ENCODE results near the gene PATJ. TPM values are rescaled to one million over a fixed set of nuclear protein-coding genes. Genes with fewer than 3 reads are reported as not detected.

Gene PATJ
- polyA plus RNA-seq, 1 donor from 2014 or later = 7.8 TPM

DNA sequence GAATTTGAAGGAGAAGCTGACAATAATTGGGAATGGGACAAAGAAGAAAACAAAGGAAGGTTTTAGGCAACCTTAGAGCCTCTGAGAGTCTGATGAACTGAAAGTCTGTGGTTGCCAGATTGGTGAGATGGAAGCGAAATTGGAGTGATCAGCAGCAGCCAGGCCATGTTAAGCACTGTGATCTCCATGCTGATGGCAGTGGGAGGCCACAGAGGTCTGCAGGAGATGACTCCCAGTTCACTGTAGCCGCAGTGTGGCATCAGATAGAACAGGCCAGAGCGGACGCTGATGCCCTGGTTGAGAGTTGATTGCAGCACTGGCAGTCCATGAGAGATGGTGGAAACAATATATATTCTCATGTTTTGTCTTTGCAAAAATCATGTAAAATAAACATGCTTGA is 314.9 kb downstream of the PATJ start:
- Histone ChIP-seq H3K36me3 (ENCODE audit: insufficient read depth, low read length) (no peaks in the 10 kb centered on the region), H2AFZ (ENCODE audit: low read depth, low read length) (no peak overlapping the region), H3K9me3 (ENCODE audit: low read length) (no peaks in the 10 kb centered on the region), H3K27ac (ENCODE audit: low read length) (no peak overlapping the region), H3K9ac (ENCODE audit: low read length) (no peak overlapping the region), H3K27me3 (ENCODE audit: insufficient read depth, low read depth, low read length) (no peaks in the 10 kb centered on the region), H3K9me2 (ENCODE audit: insufficient read depth, low read length) (no peaks in the 10 kb centered on the region), H3F3A (ENCODE audit: insufficient read depth, low read length, poor library complexity, severe bottlenecking) (no peaks in the 10 kb centered on the region), H4K20me1 (ENCODE audit: insufficient read depth) (no peaks in the 10 kb centered on the region), H3K4me2 (ENCODE audit: low read length) (no peak overlapping the region), H3K4me3 (ENCODE audit: low read length) (no peak overlapping the region), H3K79me2 (replicated peaks; ENCODE audit: insufficient read depth, low read length) (no peaks in the 10 kb centered on the region)
- TF ChIP-seq EP300 (conservative IDR thresholded peaks at IDR 0.05; ENCODE audit: poor library complexity, severe bottlenecking) (no peak), RAD21 (conservative IDR thresholded peaks at IDR 0.05) (no peak), POLR2AphosphoS5 (IDR thresholded peaks at IDR 0.05) (no peak)

DNA sequence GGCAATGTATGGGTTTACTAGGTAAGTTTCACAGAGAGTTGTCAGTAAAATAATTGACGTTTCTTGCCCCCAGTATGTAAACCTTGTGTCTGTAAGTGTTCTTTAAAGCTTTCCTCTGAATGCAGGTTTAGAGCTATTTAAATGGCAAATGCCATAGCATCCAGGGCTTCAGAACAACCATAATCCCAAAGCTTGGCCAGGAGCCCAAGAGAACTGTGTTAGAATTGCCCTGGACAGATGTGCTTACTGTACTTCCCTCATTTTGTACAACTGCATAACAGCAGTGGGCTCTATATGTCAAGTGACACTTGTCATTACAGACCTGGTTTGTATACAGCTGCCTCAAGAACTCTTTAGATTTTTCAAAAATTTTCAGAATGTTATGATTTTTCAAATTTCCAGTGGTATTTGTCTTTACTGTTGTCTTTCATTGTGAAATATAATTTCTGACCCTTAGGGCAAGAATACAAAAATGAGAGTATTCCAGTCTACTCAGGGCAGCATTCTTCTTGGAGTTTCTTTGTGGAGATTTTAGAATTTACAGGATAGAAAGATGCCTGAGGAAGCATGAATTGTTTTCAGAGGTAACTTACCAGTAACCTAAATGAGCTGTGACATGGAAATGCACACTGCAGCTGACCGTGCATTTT is 315.5 kb downstream of the PATJ start:
- TF ChIP-seq POLR2AphosphoS5 (IDR thresholded peaks at IDR 0.05) (no peak), EP300 (conservative IDR thresholded peaks at IDR 0.05; ENCODE audit: poor library complexity, severe bottlenecking) (no peak), MXI1 (conservative IDR thresholded peaks at IDR 0.05; ENCODE audit: poor library complexity, severe bottlenecking) (no peak), TAF1 (IDR thresholded peaks at IDR 0.05; ENCODE audit: low read depth) (no peak), RAD21 (conservative IDR thresholded peaks at IDR 0.05) (no peak), EZH2 (IDR thresholded peaks at IDR 0.05; ENCODE audit: borderline replicate concordance, insufficient read depth, low read length, poor library complexity, severe bottlenecking) (no peak)
- TF ChIP-seq, protein P1, sequence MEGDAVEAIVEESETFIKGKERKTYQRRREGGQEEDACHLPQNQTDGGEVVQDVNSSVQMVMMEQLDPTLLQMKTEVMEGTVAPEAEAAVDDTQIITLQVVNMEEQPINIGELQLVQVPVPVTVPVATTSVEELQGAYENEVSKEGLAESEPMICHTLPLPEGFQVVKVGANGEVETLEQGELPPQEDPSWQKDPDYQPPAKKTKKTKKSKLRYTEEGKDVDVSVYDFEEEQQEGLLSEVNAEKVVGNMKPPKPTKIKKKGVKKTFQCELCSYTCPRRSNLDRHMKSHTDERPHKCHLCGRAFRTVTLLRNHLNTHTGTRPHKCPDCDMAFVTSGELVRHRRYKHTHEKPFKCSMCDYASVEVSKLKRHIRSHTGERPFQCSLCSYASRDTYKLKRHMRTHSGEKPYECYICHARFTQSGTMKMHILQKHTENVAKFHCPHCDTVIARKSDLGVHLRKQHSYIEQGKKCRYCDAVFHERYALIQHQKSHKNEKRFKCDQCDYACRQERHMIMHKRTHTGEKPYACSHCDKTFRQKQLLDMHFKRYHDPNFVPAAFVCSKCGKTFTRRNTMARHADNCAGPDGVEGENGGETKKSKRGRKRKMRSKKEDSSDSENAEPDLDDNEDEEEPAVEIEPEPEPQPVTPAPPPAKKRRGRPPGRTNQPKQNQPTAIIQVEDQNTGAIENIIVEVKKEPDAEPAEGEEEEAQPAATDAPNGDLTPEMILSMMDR (IDR thresholded peaks at IDR 0.05; ENCODE audit: poor library complexity, severe bottlenecking) = no peak
- TF ChIP-seq, protein P2, sequence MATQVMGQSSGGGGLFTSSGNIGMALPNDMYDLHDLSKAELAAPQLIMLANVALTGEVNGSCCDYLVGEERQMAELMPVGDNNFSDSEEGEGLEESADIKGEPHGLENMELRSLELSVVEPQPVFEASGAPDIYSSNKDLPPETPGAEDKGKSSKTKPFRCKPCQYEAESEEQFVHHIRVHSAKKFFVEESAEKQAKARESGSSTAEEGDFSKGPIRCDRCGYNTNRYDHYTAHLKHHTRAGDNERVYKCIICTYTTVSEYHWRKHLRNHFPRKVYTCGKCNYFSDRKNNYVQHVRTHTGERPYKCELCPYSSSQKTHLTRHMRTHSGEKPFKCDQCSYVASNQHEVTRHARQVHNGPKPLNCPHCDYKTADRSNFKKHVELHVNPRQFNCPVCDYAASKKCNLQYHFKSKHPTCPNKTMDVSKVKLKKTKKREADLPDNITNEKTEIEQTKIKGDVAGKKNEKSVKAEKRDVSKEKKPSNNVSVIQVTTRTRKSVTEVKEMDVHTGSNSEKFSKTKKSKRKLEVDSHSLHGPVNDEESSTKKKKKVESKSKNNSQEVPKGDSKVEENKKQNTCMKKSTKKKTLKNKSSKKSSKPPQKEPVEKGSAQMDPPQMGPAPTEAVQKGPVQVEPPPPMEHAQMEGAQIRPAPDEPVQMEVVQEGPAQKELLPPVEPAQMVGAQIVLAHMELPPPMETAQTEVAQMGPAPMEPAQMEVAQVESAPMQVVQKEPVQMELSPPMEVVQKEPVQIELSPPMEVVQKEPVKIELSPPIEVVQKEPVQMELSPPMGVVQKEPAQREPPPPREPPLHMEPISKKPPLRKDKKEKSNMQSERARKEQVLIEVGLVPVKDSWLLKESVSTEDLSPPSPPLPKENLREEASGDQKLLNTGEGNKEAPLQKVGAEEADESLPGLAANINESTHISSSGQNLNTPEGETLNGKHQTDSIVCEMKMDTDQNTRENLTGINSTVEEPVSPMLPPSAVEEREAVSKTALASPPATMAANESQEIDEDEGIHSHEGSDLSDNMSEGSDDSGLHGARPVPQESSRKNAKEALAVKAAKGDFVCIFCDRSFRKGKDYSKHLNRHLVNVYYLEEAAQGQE (IDR thresholded peaks at IDR 0.05; ENCODE audit: borderline replicate concordance) = no peak
- no peaks in the 10 kb centered on the region for H3K79me2 ChIP-seq (replicated peaks; ENCODE audit: insufficient read depth, low read length)
- no peaks in the 10 kb centered on the region for H3K36me3 ChIP-seq (ENCODE audit: insufficient read depth, low read length)
- H3K4me2 ChIP-seq (ENCODE audit: low read length) = no peak overlapping the region
- H3K9ac ChIP-seq (ENCODE audit: low read length) = no peak overlapping the region
- no peak overlapping the region for H2AFZ ChIP-seq (ENCODE audit: low read depth, low read length)
- no peaks in the 10 kb centered on the region for H3K9me2 ChIP-seq (ENCODE audit: insufficient read depth, low read length)
- no peaks in the 10 kb centered on the region for H3K9me3 ChIP-seq (ENCODE audit: low read length)
- H3K27me3 ChIP-seq (ENCODE audit: insufficient read depth, low read depth, low read length) = no peaks in the 10 kb centered on the region
- H3K27ac ChIP-seq (ENCODE audit: low read length) = no peak overlapping the region
- H3K4me3 ChIP-seq (ENCODE audit: low read length) = no peak overlapping the region
- no peaks in the 10 kb centered on the region for H3F3A ChIP-seq (ENCODE audit: insufficient read depth, low read length, poor library complexity, severe bottlenecking)
- H4K20me1 ChIP-seq (ENCODE audit: insufficient read depth) = no peaks in the 10 kb centered on the region

DNA sequence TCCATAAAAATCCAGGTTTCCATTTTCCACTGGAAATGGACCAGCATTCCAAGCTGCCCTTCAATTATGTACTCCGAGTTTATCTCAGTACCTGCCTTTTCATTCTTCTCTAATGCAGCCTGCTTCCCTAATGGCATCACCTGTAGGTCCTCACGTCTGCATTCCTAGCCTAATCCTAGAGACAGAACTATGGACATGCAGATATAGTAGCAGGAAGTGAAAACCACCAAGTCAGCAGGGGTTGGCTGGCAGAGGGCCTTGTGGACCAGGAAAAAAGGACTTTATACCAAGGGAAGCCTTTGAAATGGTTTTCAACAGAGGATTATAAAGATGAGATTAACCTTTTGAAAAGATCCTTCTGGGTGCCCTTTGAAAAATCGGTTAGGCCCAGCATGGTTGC is 316.7 kb downstream of the PATJ start:
- no peak overlapping the region for H3K4me2 ChIP-seq (ENCODE audit: low read length)
- H3K9me3 ChIP-seq (ENCODE audit: low read length) = no peaks in the 10 kb centered on the region

More for the DNA sequence above, 316.7 kb downstream of the PATJ start:
- no peak overlapping the region for H3K9ac ChIP-seq (ENCODE audit: low read length)
- no peak overlapping the region for H3K4me3 ChIP-seq (ENCODE audit: low read length)
- no peaks in the 10 kb centered on the region for H3K9me2 ChIP-seq (ENCODE audit: insufficient read depth, low read length)
- H2AFZ ChIP-seq (ENCODE audit: low read depth, low read length) = no peak overlapping the region
- TF ChIP-seq TAF1 (IDR thresholded peaks at IDR 0.05; ENCODE audit: low read depth) (no peak), POLR2AphosphoS5 (IDR thresholded peaks at IDR 0.05) (no peak), RAD21 (conservative IDR thresholded peaks at IDR 0.05) (no peak), EZH2 (IDR thresholded peaks at IDR 0.05; ENCODE audit: borderline replicate concordance, insufficient read depth, low read length, poor library complexity, severe bottlenecking) (no peak), SMC3 (conservative IDR thresholded peaks at IDR 0.05; ENCODE audit: poor library complexity) (no peak), EP300 (conservative IDR thresholded peaks at IDR 0.05; ENCODE audit: poor library complexity, severe bottlenecking) (no peak)
- no peaks in the 10 kb centered on the region for H3K27me3 ChIP-seq (ENCODE audit: insufficient read depth, low read depth, low read length)
- H3K79me2 ChIP-seq (replicated peaks; ENCODE audit: insufficient read depth, low read length) = no peaks in the 10 kb centered on the region
- H3K27ac ChIP-seq (ENCODE audit: low read length) = no peak overlapping the region
- no peaks in the 10 kb centered on the region for H3K36me3 ChIP-seq (ENCODE audit: insufficient read depth, low read length)
- no peaks in the 10 kb centered on the region for H4K20me1 ChIP-seq (ENCODE audit: insufficient read depth)
- no peaks in the 10 kb centered on the region for H3F3A ChIP-seq (ENCODE audit: insufficient read depth, low read length, poor library complexity, severe bottlenecking)

Measured in neural cell (in vitro differentiated cells).